ENCODE measurements around the gene CCR7.

DNA sequence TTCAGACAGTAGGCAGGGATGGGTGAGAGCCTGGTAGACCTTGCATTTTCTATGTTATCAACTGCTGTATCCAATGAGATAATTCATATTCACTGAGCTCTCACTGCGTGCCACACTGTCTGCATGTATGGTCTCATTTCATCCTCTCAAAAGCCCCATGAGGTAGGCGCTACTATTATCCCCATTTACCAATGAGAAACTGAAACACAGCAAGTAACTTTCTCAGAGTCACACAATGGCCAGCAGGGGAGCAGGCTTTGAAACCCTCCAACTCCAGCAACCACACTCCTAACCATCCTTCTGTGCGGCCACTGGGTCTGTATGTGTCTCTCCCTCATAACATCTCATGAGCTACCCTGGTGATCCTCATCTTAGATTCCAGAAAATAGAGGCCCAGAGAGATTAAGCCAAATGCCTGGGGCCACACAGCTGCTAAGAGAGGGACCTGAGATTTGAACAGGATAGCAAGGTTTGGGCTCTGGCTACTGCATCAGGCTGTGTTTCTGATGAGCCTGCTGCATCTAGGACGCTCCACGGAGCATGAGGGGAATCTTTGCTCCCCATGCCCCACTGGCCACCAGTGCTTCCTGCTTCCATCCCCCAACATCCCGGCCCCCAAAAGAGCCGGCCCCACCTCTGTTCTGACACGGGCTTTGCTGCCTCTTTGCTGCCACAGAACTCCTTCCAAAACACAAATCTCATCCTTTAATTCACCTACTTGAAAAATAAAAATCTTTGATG lies 3.2 kb downstream of the CCR7 start:
- TF ChIP-seq EZH2 (IDR thresholded peaks at IDR 0.05; ENCODE audit: borderline replicate concordance, insufficient read depth, low read depth, low read length, poor library complexity, severe bottlenecking) = no peak
- TF ChIP-seq CTCF (IDR thresholded peaks at IDR 0.05) = peak; percentile 74
